ENCODE results near the gene TSSC4. TPM values are rescaled to one million over a fixed set of nuclear protein-coding genes. Genes with fewer than 3 reads are reported as not detected.

The TSSC4 gene
- total RNA-seq, 1 donor from 2014 or later, result 52.2 TPM

DNA sequence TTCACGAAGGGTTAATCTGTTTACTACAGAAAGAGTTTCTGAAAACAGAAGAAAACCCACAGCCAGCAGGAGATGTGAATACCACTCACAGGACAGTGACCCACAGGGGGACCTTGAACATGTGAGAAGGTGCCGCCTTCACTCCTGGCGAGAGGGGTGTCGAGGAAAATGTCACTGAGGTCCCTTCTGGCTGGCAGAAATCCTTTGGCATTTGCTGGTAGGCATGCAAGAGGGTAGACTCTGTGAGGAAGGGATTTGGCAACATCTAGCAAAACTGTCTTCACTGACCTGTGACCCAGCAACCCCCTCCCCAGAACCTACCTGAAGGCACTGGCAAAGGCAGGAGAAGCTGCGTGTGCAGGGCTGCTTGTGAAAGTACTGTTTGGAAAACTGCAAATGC lies 52.9 kb downstream of the TSSC4 start:
- Mint-ChIP-seq H3K9me3 (ENCODE audit: low read depth) (peaks cover 8% of the 10 kb centered on the region), H3K4me3 (ENCODE audit: unreplicated experiment) (no peak overlapping the region), H3K27ac (ENCODE audit: unreplicated experiment) (no peak overlapping the region), H3K27me3 (ENCODE audit: low read depth) (peaks cover 53% of the 10 kb centered on the region), H3K36me3 (ENCODE audit: low read depth) (peaks cover 2% of the 10 kb centered on the region), H3K4me1 (ENCODE audit: low read depth) (no peaks in the 10 kb centered on the region)
- peak; percentile 18 for DNase-seq (ENCODE audit: low spot score)
- TF ChIP-seq, protein P1, sequence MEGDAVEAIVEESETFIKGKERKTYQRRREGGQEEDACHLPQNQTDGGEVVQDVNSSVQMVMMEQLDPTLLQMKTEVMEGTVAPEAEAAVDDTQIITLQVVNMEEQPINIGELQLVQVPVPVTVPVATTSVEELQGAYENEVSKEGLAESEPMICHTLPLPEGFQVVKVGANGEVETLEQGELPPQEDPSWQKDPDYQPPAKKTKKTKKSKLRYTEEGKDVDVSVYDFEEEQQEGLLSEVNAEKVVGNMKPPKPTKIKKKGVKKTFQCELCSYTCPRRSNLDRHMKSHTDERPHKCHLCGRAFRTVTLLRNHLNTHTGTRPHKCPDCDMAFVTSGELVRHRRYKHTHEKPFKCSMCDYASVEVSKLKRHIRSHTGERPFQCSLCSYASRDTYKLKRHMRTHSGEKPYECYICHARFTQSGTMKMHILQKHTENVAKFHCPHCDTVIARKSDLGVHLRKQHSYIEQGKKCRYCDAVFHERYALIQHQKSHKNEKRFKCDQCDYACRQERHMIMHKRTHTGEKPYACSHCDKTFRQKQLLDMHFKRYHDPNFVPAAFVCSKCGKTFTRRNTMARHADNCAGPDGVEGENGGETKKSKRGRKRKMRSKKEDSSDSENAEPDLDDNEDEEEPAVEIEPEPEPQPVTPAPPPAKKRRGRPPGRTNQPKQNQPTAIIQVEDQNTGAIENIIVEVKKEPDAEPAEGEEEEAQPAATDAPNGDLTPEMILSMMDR (IDR thresholded peaks at IDR 0.05), result no peak

Other genes with a start within 250 kb of the TSSC4 start
- gene INS, start 239.5 kb upstream of the TSSC4 start, total RNA-seq, result not detected in 3 replicates
- gene TH, start 228.9 kb upstream of the TSSC4 start, total RNA-seq, result not detected in 3 replicates
- not detected in 3 replicates for gene ASCL2, start 130.2 kb upstream of the TSSC4 start, total RNA-seq
- not detected in 3 replicates for gene C11orf21, start 98.8 kb upstream of the TSSC4 start, total RNA-seq
- not detected in 3 replicates for gene TSPAN32, start 98.7 kb upstream of the TSSC4 start, total RNA-seq
- gene CD81, start 23.4 kb upstream of the TSSC4 start, total RNA-seq, result 403 to 442 TPM (median 441 TPM) in 3 replicates
- not detected in 3 replicates for gene TRPM5, start 43.8 kb downstream of the TSSC4 start, total RNA-seq
- gene KCNQ1, start 44.3 kb downstream of the TSSC4 start, total RNA-seq, result 0.41 TPM in 1 of 3 replicates, not detected in the others

Measured in chondrocyte (in vitro differentiated cells).